ENCODE measurements around the gene CA5B.
"Not testable (repeated sequence)": the region's sequence is repeated elsewhere in the genome, so short reads cannot be mapped to it uniquely, and the experiment has no call there.

CA5B gene

DNA sequence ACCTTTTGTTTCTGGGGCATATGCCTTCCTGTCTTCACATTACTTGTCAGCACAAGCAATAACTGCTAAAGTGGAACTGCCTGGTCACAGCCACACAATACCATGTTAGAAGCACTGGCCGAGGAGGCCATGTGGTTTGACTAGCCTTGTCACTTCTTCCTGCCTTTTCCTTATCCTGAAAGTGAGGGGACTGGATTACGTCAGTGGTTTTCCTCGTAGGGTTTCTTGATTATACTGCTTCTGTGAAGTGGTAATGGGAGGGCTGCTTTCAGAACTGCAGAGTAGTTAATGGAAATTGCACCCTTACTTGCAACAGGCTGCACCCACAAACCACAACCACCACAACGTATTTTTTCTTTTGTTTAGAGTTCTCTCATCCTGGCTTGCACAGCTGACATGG lies 78.8 kb downstream of the CA5B start:
- Mint-ChIP-seq H3K4me1 (peaks cover 57% of the 10 kb centered on the region), H3K4me3 (peak overlapping the region in 1 of 2 donors; percentile 30), H3K27me3 (no peaks in the 10 kb centered on the region), H3K9me3 (no peaks in the 10 kb centered on the region), H3K27ac (peak overlapping the region in 1 of 2 donors; percentile 72)
- ATAC-seq (peak; percentile 82), DNase-seq (peak; percentile 32 to 53)

DNA sequence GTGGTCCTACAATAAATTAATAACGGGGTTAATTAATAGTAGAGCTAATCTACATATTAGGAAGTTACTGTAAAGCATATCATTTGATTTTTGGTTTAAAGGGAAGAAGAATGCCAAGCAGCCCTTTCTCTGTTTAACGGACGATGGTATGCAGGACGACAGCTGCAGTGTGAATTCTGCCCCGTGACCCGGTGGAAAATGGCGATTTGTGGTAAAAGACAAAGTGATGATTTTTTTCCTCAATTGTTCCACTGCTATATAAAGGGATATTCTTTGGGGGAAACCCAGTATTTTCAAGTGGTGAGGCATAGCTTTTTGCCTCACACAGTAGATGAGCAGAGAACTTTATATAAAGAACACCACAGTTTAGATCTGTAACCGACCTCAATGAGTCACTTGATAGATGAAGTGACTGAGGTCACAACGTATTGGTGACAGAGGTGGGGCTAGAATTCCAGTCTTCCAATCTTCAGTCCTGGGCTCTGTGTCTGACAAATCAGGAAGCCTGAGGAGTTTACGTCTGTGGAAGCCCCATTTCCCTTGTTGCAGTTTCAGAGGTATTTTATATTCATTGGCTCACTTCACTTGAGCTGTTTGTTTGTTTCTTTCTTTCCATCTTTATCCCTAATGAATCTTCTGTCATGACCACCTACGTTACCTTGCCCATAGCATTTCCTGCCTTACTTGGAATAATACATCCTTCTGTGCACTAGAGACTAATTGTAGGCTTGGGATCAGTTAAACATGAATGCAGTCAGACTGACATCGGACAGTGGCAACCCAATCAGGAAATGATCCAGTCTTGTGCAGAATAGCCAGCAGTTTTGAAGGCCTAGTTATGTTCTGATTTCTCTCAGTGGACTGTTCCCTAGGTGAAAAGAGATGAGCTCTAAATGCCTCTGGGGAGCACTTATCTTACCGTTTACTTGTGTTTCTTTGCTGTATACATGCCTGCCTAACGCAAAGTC lies 82.3 kb downstream of the CA5B start:
- Mint-ChIP-seq H3K4me3 (peak overlapping the region in 1 of 2 donors; percentile 6), H3K9me3 (no peaks in the 10 kb centered on the region), H3K27ac (peak overlapping the region in 1 of 2 donors; percentile 40), H3K4me1 (peaks cover 43% of the 10 kb centered on the region), H3K27me3 (no peaks in the 10 kb centered on the region)
- peak in 1 of 2 donors; percentile 14 for DNase-seq
- ATAC-seq: peak; percentile 75

DNA sequence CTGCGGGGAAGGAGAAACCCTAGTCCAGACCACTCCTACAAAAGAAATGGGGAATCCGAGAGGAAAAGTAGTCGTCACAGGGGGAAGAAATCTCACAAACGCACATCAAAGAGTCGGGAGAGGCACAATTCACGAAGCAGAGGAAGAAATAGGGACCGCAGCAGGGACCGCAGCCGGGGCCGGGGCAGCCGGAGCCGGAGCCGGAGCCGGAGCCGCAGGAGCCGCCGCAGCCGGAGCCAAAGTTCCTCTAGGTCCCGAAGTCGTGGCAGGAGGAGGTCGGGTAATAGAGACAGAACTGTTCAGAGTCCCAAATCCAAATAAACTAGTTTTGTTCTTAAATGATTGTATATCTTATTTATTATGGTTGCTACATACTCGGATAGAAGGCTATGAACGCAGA lies 84.9 kb downstream of the CA5B start:
- H3K4me3 Mint-ChIP-seq: no peak overlapping the region
- H3K27me3 Mint-ChIP-seq: no peaks in the 10 kb centered on the region
- ATAC-seq (no peak), DNase-seq (no peak)
- peak overlapping the region in 1 of 2 donors; percentile 38 for H3K27ac Mint-ChIP-seq
- peaks cover 23% of the 10 kb centered on the region for H3K4me1 Mint-ChIP-seq
- no peaks in the 10 kb centered on the region for H3K9me3 Mint-ChIP-seq

DNA sequence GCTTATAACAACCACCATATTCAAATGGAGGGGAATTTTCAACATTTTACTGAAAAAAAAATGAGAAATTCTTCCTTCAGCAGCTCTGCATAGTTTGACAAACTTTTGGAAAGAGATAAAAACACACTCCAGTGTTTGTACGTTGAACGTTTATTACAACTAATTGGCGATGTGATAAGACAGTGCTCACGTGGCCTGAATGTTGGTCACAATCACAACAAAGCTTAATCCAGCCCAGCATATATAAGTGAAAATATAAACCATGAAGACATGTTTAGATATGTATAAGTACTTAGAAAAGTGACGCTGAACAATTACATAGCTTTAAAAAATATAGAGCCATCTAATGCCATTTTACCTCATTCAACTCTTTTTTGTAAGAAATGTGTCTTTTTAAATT lies 87.9 kb downstream of the CA5B start:
- no peak for ATAC-seq
- no peaks in the 10 kb centered on the region for H3K27me3 Mint-ChIP-seq

DNA sequence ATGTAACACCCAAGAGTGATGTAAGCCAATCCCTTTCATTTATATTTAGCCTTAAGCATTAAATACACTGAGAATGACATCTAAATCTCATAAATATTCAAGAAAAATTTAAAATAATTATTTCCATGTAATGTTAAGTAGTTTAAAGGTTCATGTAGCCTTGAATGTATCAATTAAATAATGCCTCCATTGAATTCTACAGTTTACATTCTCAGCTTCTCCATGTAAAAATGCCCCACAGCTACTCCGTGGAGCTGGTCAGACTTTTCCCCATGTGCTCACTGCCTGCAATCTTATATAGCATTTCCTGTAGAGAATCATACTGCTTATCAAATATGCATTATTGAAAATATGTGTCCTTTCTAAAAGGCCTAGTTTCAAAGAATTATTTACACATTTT lies 91.1 kb downstream of the CA5B start:
- DNase-seq: no peak

More for the DNA sequence above, 87.9 kb downstream of the CA5B start:
- no peak for DNase-seq
- Mint-ChIP-seq H3K4me3 (no peak overlapping the region), H3K9me3 (no peaks in the 10 kb centered on the region), H3K4me1 (peaks cover 20% of the 10 kb centered on the region), H3K27ac (peak overlapping the region in 1 of 2 donors; percentile 40)

DNA sequence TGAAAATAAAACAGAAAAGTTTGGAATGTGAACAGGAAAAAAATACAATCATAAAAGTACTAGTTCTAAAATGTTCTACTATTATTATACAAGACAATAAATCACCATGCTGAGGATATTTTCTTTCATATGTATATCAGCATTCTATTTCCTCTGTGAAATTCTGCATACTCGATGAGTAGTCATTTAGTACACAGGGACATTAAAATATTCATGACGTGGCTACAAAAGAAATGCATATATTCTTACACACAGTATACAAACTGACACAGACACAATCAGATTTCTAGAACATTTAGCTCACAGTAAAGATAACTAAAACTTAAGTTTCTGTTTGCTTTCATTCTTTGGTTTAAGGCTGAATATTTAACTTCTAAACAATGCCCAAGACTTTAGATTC lies 93.3 kb downstream of the CA5B start:
- H3K27ac Mint-ChIP-seq, H3K27me3 Mint-ChIP-seq, DNase-seq, H3K9me3 Mint-ChIP-seq, ATAC-seq, H3K4me3 Mint-ChIP-seq: not testable (repeated sequence)
- peaks cover 14% of the 10 kb centered on the region for H3K4me1 Mint-ChIP-seq

More for the DNA sequence above, 91.1 kb downstream of the CA5B start:
- Mint-ChIP-seq H3K4me3 (no peak overlapping the region), H3K27me3 (no peaks in the 10 kb centered on the region), H3K9me3 (no peaks in the 10 kb centered on the region), H3K27ac (peak overlapping the region in 1 of 2 donors; percentile 33), H3K4me1 (peaks cover 14% of the 10 kb centered on the region)
- ATAC-seq: no peak

DNA sequence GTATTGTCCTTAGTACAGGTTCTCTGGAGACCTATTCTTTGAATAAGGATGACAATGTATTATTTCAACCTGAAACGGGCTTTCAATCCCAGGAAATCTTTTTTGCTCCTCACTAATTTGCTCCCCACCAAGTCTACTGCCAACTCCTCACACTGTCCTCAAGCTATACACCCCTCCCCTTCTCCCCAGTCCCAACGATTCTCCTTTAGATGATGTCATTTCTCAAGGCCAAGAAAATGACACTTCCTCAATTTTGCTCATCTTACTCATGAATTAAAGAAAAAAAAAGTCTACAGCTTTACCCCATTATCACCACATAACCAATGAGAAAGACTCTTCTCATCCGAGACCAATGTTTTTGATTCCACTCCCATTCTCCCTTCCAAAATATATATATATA lies 96.0 kb downstream of the CA5B start:
- H3K27ac Mint-ChIP-seq: no peak overlapping the region
- H3K27me3 Mint-ChIP-seq: no peaks in the 10 kb centered on the region
- no peaks in the 10 kb centered on the region for H3K9me3 Mint-ChIP-seq
- ATAC-seq: no peak
- peaks cover 9% of the 10 kb centered on the region for H3K4me1 Mint-ChIP-seq
- DNase-seq: no peak
- H3K4me3 Mint-ChIP-seq: no peak overlapping the region

DNA sequence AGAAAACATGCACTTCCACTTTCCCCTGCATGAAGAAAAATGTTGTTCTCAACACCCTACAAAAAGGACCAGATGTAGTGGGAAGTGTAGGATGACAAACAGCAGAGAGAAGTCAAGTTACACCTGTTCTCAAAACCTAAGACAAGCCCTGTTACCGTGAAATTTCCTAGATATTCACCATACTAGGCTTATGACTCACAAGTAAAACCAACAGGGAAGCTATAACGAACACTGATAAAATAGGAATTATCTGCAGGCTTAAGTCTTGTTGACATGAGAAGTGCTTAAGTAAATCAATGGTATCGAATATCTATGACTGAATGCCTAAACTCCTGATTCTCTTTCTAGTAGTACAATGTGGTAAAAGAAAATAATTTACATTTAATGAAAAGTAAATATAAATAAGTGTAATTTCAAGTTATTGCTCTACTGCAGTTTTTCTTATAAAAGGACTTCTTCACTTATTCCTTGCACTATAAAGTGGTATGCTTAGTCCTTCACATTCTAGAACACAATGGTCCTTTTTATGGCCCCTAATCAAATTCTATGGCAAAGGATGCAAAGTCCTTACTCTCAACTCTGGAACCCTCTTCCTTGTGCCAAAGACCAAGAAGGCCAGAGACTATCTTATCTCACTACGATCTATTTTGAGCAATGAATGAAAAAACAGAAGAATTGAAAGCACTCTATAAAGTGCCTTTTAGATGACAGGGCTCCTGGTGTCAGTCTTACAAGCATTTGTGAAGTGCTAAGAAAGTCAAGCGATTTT lies 96.9 kb downstream of the CA5B start:
- ATAC-seq: no peak
- Mint-ChIP-seq H3K27ac (no peak overlapping the region), H3K27me3 (no peaks in the 10 kb centered on the region), H3K4me1 (peaks cover 1% of the 10 kb centered on the region), H3K9me3 (no peaks in the 10 kb centered on the region), H3K4me3 (no peak overlapping the region)
- no peak for DNase-seq

All from stimulated activated naive CD8-positive, alpha-beta T cell treated with anti-CD3 and anti-CD28 coated beads, Interleukin-15, amount 100 ng/mL, for 72 hours (primary cell).